Fibroblast of villous mesenchyme (primary cell): ENCODE results near the gene RPL21. TPM values are rescaled to one million over a fixed set of nuclear protein-coding genes. Genes with fewer than 3 reads are reported as not detected.

Source experiments
- DNase-seq: peaks from one replicate; pipeline ENCODE4 v3.0.0-alpha.2; 2010; ENCODE audit warnings: low read depth
- H3K4me3 ChIP-seq: 2 replicates; pipeline ENCODE4 v1.5.1; 2011; ENCODE audit warnings: low read depth, mild to moderate bottlenecking, low read length
- CTCF ChIP-seq: IDR thresholded peaks from 2 replicates; pipeline ENCODE4 v1.5.1; 2012; ENCODE audit warnings: low read depth, mild to moderate bottlenecking, low read length; ENCODE audit not compliant: insufficient read depth
- total RNA-seq: library from RNA; depleted of rRNA; stranded (reverse); fragments of >200 nt; gene quantifications from 2 replicates; pipeline ENCODE4 v1.2.3, GENCODE V29; 2012

The RPL21 gene
- total RNA-seq = 535 and 661 TPM in 2 replicates

- TF ChIP-seq CTCF = no peak
- peak within 1 kb of the TSS; percentile 92 for H3K4me3 ChIP-seq
- peak; percentile 98 for DNase-seq
These were observed at the start of gene RPL21 for GRCh38 chr13:27251166-27252091. Gene RPL21 (plus strand): TSS chr13:27251558. CDS start chr13:27253777, 2,219 bp downstream.

GRCh38 chr13:27201661-27202060 lies 49.7 kb upstream of the RPL21 start:
- no peak overlapping the region for H3K4me3 ChIP-seq
- no peak for TF ChIP-seq CTCF
- DNase-seq = no peak

GRCh38 chr13:27203186-27203585 lies 48.2 kb upstream of the RPL21 start:
- no peak for DNase-seq
- TF ChIP-seq CTCF = no peak
- no peak overlapping the region for H3K4me3 ChIP-seq

- TF ChIP-seq CTCF = peak; percentile 28
- DNase-seq = peak; percentile 30
- no peak overlapping the region for H3K4me3 ChIP-seq
These were observed 47.5 kb upstream of the RPL21 start for GRCh38 chr13:27203854-27204253.

- no peak for DNase-seq
- TF ChIP-seq CTCF = no peak
- no peak overlapping the region for H3K4me3 ChIP-seq
These were observed 42.8 kb upstream of the RPL21 start for GRCh38 chr13:27208514-27208913.

GRCh38 chr13:27211271-27211670 lies 40.1 kb upstream of the RPL21 start:
- DNase-seq = no peak
- H3K4me3 ChIP-seq = no peak overlapping the region
- no peak for TF ChIP-seq CTCF
